Measurements from ENCODE around the gene UNK. TPM values are rescaled to one million over a fixed set of nuclear protein-coding genes. Genes with fewer than 3 reads are reported as not detected.

UNK gene
- total RNA-seq, 2 donors from 2014 or later: 31.0 to 51.7 TPM

- Histone ChIP-seq H3K27me3 (replicated peaks; ENCODE audit: insufficient read depth) (no peaks in the 10 kb centered on the region), H3K9me3 (no peaks in the 10 kb centered on the region), H3K4me3 (no peak overlapping the region), H3K27ac (no peak overlapping the region), H3K4me1 (ENCODE audit: control insufficient read depth in 1 of 2, low read depth in 2 of 2) (peaks cover 10 to 23% of the 10 kb centered on the region in 2 donors), H3K36me3 (peaks cover 5% of the 10 kb centered on the region)
- peak; percentile 36 for TF ChIP-seq CTCF (IDR thresholded peaks at IDR 0.05)
- DNase-seq (ENCODE audit: low spot score) (no peak), ATAC-seq (ENCODE audit: insufficient number of reproducible peaks, low FRiP score, low read depth) (no peak)
Measured at GRCh38 chr17:75830164-75831031, 45.8 kb downstream of the UNK start.

- peaks cover 10 to 24% of the 10 kb centered on the region in 2 donors for H3K4me1 ChIP-seq (ENCODE audit: control insufficient read depth in 1 of 2, low read depth in 2 of 2)
- H3K4me3 ChIP-seq: no peak overlapping the region
- DNase-seq (ENCODE audit: low spot score) (no peak), ATAC-seq (ENCODE audit: insufficient number of reproducible peaks, low FRiP score, low read depth) (no peak)
- H3K27me3 ChIP-seq (replicated peaks; ENCODE audit: insufficient read depth): no peaks in the 10 kb centered on the region
- peaks cover 5% of the 10 kb centered on the region for H3K36me3 ChIP-seq
- TF ChIP-seq CTCF (IDR thresholded peaks at IDR 0.05): no peak
- H3K27ac ChIP-seq: no peak overlapping the region
- no peaks in the 10 kb centered on the region for H3K9me3 ChIP-seq
Measured at GRCh38 chr17:75831032-75831571, 46.5 kb downstream of the UNK start.

DNA sequence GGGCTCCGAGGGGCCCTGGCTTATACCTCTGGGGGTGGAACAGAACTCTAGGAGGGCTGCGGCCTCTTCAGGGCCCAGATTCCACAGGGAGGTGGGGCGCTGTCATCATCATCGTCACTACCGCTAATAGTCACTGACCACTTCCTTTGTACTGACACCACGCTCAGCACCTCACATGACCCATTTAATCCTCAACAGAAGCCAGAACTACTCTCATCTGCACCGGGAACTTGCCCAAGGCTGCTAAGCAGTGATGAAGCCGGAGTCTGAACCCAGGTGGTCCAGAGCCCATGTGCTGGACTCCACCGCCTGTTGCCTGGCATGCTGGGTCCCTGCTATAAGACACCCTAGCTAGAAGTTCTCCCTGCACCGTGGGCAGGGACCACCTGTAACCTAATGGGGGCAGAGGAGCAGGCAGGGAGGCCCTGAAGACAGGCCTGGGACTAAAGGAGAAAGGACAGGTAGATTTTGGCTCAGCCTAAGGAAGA, 47.6 kb downstream of the UNK start:
- H3K9me3 ChIP-seq: no peaks in the 10 kb centered on the region
- DNase-seq (ENCODE audit: low spot score): no peak
- no peak for TF ChIP-seq CTCF (IDR thresholded peaks at IDR 0.05)
- H3K4me1 ChIP-seq (ENCODE audit: control insufficient read depth in 1 of 2, low read depth in 2 of 2): peaks cover 9 to 18% of the 10 kb centered on the region in 2 donors
- H3K27me3 ChIP-seq (replicated peaks; ENCODE audit: insufficient read depth): no peaks in the 10 kb centered on the region
- peak overlapping the region in 1 of 2 donors; percentile 30 for H3K27ac ChIP-seq
- H3K36me3 ChIP-seq: peaks cover 5% of the 10 kb centered on the region
- ATAC-seq (ENCODE audit: insufficient number of reproducible peaks, low FRiP score, low read depth): no peak
- no peak overlapping the region for H3K4me3 ChIP-seq

DNA sequence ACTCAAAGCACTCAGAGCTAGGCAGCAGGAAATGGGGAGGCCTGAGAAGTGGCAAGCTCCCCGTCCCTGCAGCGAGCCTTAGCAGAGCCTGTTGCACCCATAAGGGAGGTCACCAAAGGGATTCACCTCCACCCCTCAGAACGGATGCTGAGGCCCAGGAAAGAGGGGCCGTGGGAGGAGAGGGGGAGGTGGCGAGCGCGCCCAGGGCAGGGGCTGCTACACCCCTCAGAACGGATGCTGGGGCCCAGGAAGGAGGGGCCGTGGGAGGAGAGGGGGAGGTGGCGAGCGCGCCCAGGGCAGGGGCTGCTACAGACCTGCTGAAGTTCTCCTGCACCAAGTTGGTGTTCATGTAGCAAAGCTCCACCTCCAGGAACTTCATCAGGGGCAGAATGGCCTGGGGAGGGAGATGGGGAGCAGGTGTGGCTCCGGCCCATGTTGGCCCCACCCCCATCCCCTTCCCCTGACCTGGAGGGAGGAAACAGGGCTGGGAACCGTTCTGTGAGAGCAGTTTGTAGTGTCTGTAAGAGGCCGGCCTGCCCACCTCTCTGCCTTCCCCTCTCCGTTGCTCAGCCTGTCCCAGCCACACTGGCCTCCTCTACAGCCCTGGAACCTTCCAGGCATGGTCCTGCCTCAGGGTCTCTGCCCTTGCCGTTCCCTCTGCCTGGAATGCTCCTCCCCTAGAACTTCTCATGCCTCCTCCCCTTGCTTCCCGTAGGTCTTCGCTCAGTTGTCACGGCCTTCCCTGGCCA, 48.2 kb downstream of the UNK start:
- ATAC-seq (ENCODE audit: insufficient number of reproducible peaks, low FRiP score, low read depth): no peak
- H3K9me3 ChIP-seq: no peaks in the 10 kb centered on the region
- peak overlapping the region in 1 of 2 donors; percentile 30 for H3K27ac ChIP-seq
- no peak for DNase-seq (ENCODE audit: low spot score)
- no peaks in the 10 kb centered on the region for H3K27me3 ChIP-seq (replicated peaks; ENCODE audit: insufficient read depth)
- no peak for TF ChIP-seq CTCF (IDR thresholded peaks at IDR 0.05)
- H3K36me3 ChIP-seq: peaks cover 5% of the 10 kb centered on the region
- peaks cover 3 to 11% of the 10 kb centered on the region in 2 donors for H3K4me1 ChIP-seq (ENCODE audit: control insufficient read depth in 1 of 2, low read depth in 2 of 2)
- H3K4me3 ChIP-seq: no peak overlapping the region
